Measurements from ENCODE around the gene RBP4. TPM values are rescaled to one million over a fixed set of nuclear protein-coding genes. Genes with fewer than 3 reads are reported as not detected.

The RBP4 gene
- total RNA-seq, 1 donor from 2014 or later = not detected

DNA sequence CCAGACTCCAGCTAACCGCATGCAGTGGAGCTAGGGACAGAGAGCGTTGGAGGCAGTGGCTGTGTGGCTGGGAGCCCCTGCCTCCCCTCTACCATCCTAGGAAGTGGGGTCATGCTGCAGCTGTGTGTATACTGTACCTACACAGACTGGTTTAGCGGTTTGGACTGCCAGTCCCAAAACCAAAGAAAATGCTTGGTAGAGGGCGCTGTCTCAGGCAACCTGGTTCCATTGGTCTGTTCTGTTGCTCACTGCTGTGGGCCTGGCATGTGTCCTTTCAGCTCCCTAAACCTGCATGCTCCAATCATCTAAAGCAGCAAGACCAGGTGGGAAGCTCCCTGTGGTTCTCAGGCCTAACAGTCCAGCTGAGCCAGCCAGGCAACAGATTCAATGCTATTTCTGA is 4.5 kb downstream of the RBP4 start:
- no peak for DNase-seq (ENCODE audit: low read depth)

DNA sequence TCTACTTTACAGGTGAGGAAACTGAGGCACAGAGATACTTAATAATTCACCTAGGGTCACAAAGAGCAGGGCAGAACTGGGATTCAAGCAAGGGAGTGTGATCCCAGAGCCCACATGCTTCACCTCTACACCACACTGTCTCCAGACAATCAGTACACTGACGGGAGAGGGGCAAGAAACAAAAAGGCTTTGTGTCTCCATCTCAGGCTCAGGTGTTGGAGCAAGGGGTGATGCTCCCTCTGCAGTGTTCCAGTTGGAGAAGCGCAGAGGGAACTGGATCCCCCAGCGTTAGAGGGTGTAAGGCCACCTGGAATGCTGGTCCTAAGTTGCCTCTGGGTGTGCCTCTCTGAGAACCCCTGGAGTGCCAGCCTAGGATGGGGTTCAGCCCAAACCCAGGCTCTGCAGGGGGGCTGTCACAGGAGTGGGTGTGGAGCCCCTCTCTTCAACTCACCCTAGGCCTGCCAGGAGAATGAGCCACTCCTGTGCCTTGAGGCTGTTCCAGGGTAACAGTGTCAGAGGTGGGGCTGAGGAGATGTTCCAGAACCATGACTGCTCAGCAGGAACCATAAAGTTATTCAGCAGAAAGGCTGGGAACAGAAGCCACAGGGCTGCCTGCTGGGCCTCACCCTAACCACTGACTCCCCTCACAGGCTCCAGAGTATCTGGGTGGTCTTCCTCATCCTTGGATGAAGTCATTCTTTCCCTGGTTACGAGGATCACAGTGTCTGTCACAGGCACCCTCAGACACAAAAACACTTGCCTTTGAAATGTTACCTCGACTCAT is 5.5 kb downstream of the RBP4 start:
- no peak for DNase-seq (ENCODE audit: low read depth)

GRCh38 chr10:93594518-93594917 is 6.5 kb downstream of the RBP4 start:
- DNase-seq (ENCODE audit: low read depth) = no peak

DNA sequence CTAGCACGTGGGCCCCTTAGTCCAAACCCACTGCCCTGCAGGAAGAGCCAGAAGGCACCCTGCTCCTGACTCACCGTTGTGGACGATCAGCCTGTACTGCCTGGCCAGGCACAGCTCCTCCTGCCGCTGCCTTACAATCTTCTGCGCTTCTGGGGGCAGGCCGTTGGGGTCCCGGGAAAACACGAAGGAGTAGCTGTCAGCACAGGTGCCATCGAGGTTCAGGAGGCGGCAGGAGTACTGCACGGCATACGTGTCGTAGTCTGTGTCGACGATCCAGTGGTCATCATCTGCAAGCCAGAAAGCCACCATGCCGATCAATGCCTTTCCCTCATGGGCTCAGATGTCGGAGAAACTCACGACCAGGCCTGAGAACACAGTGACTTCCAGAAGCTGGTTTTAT is 7.3 kb downstream of the RBP4 start:
- DNase-seq (ENCODE audit: low read depth) = no peak

- DNase-seq (ENCODE audit: low read depth) = no peak
Measured at GRCh38 chr10:93593254-93593653, 7.8 kb downstream of the RBP4 start.

GRCh38 chr10:93591065-93591808 is 9.8 kb downstream of the RBP4 start:
- DNase-seq (ENCODE audit: low read depth) = no peak

GRCh38 chr10:93590638-93591037 is 10.4 kb downstream of the RBP4 start:
- no peak for DNase-seq (ENCODE audit: low read depth)

DNA sequence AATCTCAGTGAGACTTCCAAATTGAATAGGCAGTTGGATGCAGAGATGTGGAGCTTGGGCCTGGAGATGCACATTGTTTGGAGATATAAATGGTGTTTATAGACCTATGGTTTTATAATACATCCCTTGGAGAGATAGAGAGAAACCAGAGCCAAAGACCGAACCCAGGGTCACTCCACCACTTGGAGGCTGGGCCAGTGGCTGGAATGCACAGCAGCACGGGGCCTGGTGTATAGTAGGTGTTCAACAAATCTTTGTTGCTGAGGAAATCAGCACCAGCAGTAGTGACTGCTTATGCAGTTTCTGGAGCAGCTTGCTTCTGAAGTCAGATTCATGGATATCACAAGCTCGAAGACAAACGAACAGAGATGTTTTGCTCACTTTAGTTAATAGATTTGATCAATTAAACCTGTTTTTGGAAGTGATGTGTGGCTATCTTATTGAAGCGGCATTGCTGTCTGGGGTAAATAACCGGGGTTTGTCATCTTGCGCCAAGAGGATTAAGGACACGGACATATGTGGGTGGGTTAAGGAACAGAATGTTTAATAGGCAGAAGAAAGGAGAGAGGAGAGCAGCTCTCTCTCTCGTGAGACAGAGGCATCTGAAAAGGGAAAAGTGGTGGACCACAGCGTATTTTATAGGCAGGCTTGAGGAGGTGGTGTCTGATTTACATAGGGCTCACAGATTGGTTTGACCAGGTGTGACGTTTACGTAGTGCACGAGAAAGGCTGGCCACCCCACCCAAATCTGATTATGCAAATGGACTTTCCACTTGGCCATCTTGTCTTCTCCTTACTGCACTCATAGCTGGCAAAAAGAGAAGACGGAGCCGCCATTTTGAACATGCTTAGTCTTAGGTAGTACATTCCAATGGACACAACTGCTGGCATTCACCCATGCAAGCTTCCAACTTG is 11.1 kb downstream of the RBP4 start:
- no peak for DNase-seq (ENCODE audit: low read depth)

DNA sequence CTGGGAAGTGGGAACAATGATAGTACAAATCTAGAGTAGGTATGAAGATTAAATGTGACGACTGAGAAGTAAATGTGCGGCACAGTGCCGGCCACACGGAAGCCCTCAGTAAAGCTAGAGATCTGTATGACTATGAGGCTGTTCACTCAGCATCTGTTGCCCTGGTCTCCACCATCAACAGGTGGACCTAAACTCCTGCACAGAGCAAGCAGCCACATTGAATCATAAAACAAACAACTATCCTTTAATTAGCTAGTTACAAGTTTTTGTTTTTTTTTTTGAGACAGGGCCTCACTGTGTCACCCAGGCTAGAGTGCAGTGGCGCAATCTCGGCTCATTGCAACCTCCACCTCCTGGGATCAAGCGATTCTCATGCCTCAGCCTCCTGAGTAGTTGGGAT is 16.6 kb downstream of the RBP4 start:
- DNase-seq (ENCODE audit: low read depth) = no peak

DNA sequence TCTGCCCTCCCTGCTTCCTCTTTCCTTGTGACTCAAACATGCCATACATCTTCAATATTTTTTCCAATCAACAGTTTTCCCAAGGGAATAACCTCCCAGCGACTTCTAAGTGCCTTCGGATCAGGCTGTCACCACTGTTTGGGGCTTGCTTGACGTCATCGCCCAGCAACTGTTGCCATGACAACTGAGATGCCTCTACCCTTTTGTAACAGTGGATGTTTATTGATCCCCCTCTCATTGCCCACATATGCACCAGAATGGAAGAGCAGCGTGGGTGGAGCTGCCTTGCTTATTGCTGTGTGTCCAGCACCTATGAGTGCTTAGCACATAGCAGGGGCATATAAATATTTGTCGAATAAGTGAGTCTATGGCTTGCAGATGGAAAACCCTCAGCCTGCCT is 20.2 kb downstream of the RBP4 start:
- DNase-seq (ENCODE audit: low read depth) = no peak

- DNase-seq (ENCODE audit: low read depth) = no peak
Measured at GRCh38 chr10:93579985-93580711, 20.9 kb downstream of the RBP4 start.

- no peak for DNase-seq (ENCODE audit: low read depth)
Measured at GRCh38 chr10:93579089-93579488, 21.9 kb downstream of the RBP4 start.

DNA sequence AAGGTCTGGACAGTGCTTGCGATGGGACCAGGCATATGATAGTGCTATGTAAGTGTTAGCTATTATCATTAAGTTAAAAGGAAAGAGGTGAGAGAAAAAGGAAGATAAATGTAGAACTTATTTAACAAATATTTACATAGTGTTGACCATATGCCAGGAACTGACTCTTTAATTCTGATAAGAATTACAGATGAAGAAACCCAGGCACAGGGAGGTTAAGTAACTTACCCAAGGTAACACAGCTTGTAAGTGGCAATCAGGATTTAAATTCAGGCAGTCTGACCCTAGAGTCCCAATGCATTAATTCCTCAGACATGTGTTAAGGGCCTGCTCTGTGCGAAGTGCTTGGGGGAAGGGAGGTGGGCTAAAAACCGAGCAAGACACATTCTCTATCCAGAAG is 23.5 kb downstream of the RBP4 start:
- no peak for DNase-seq (ENCODE audit: low read depth)

DNA sequence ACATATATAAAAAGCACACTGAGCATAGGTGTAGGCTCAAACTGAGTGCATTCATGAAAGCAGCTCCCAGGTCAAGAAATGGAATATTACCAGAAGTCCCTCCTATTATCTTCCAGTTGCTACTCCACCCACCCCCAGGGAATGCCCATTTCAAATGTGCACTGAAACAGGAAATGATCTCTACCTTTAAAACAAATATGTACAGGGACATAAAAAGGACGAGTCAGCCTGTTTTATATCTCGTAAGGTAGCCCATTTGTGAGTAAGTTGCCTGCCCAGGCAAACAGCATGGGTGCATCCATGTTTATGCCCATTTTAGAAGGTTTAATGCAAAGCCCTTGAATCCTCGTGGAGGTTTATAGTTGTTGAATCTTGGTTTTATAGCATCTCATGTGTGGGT is 24.1 kb downstream of the RBP4 start:
- no peak for DNase-seq (ENCODE audit: low read depth)

DNA sequence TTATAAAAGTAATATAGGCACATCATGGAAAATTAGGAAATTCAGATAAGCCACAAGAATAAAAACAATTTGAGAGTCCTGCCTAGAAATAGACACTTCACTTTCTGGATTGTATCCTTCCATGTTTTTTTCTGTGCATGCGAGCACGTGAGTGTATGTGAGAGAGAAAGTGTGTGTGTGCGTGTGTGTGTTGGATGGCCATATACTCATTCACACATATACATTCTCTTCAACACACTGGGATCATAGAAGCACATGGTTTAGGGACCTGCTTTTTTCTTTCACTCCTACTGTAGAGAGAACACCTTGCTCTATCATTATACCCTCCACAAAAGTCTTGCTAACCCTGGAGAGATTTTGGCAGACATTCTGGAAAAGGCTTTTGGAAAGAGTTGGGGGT is 27.1 kb downstream of the RBP4 start:
- DNase-seq (ENCODE audit: low read depth) = no peak

GRCh38 chr10:93573051-93573909 is 27.8 kb downstream of the RBP4 start:
- DNase-seq (ENCODE audit: low read depth) = peak; percentile 76

DNA sequence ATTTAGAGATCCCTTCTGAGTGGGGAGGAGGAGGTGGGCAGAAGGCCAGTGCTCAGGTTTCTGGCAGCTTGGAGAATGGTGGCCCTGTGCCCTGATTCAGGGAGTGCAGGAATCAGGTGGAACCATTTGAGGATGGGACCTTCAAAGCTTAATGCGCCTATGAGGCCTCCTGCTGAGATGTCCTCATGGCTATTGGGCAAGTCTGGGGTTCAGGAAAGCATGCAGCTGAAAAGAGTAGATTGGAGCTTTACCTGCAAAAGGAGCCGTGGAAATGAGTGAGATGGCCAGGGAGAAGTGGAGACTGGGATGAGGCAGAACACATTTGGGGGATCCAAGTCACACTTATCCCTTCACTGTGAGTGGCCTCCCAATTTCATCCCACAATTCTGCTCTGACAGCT is 28.4 kb downstream of the RBP4 start:
- DNase-seq (ENCODE audit: low read depth) = no peak

GRCh38 chr10:93570383-93570782 is 30.7 kb downstream of the RBP4 start:
- DNase-seq (ENCODE audit: low read depth) = no peak

DNA sequence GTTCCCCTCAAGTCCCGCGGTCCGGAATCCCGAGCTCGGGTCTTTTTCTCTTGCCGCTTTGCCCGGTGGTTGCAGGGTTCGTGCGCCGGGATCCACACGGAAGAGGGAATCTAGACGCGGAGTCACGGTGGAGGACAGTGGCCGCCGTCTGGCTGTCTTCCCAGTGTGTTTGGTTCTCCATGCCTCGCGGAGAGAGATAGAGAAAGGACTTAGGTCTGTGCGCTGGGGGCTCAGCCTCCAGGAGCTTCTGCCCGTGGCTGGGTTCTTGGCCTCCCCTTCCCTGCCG is 33.0 kb downstream of the RBP4 start:
- peak; percentile 15 for DNase-seq (ENCODE audit: low read depth)

Measured in myocyte (in vitro differentiated cells).